HG02588 (cell line): ENCODE results near the gene BICRA.
"Not testable (repeated sequence)": the region's sequence is repeated elsewhere in the genome, so short reads cannot be mapped to it uniquely, and the experiment has no call there.

Experiments
- ATAC-seq: cut with Tn5 transposase; IDR thresholded peaks from one replicate; pipeline ENCODE4 v1.9.1; 2021; ENCODE audit warnings: mild to moderate bottlenecking, moderate library complexity; ENCODE audit not compliant: unreplicated experiment

BICRA gene

GRCh38 chr19:47707135-47707925 is 98.4 kb downstream of the BICRA start:
- no peak for ATAC-seq

- ATAC-seq: no peak
These were observed 102.8 kb downstream of the BICRA start for GRCh38 chr19:47711652-47712242.

GRCh38 chr19:47713046-47714021 is 104.4 kb downstream of the BICRA start, which contains the start of gene EHD2:
Gene EHD2 (plus strand): TSS chr19:47713422. CDS start chr19:47716613, 3,191 bp downstream.
- ATAC-seq: no peak

- no peak for ATAC-seq
These were observed 105.4 kb downstream of the BICRA start for GRCh38 chr19:47714339-47714738.

- not testable (repeated sequence) for ATAC-seq
These were observed 105.9 kb downstream of the BICRA start for GRCh38 chr19:47714855-47715254.

- ATAC-seq: no peak
These were observed 107.5 kb downstream of the BICRA start for GRCh38 chr19:47716270-47716937.

- not testable (repeated sequence) for ATAC-seq
These were observed 109.6 kb downstream of the BICRA start for GRCh38 chr19:47718415-47719046.

GRCh38 chr19:47719047-47719859 is 110.3 kb downstream of the BICRA start:
- no peak for ATAC-seq

- ATAC-seq: no peak
These were observed 111.9 kb downstream of the BICRA start for GRCh38 chr19:47720669-47721422.

- no peak for ATAC-seq
These were observed 114.6 kb downstream of the BICRA start for GRCh38 chr19:47723581-47723940.

GRCh38 chr19:47725759-47726401 is 116.9 kb downstream of the BICRA start:
- no peak for ATAC-seq

GRCh38 chr19:47726467-47726866 is 117.5 kb downstream of the BICRA start:
- no peak for ATAC-seq

GRCh38 chr19:47728295-47728694 is 119.4 kb downstream of the BICRA start:
- ATAC-seq: not testable (repeated sequence)

- ATAC-seq: no peak
These were observed 120.5 kb downstream of the BICRA start for GRCh38 chr19:47729468-47729798.

- no peak for ATAC-seq
These were observed 121.0 kb downstream of the BICRA start for GRCh38 chr19:47729799-47730520.

- no peak for ATAC-seq
These were observed 121.6 kb downstream of the BICRA start for GRCh38 chr19:47730521-47730889.

GRCh38 chr19:47730910-47731309 is 122.0 kb downstream of the BICRA start:
- no peak for ATAC-seq

- no peak for ATAC-seq
These were observed 126.2 kb downstream of the BICRA start for GRCh38 chr19:47735131-47735530.
